Epithelial cell of esophagus (primary cell): ENCODE data around the gene ARID3A.
A peak's percentile ranks its signal among the peaks of the same experiment; 100 is the strongest.

ENCODE experiments used
- DNase-seq: peaks from one replicate; pipeline ENCODE4 v3.0.0; 2010; ENCODE audit warnings: low read depth
- H3K4me3 ChIP-seq: 2 replicates; pipeline ENCODE4 v1.5.1; 2011; ENCODE audit warnings: mild to moderate bottlenecking, low read length, control low read depth
- CTCF ChIP-seq: IDR thresholded peaks from 2 replicates; pipeline ENCODE4 v1.5.1; 2011; ENCODE audit warnings: low read depth, mild to moderate bottlenecking, low read length, control low read depth, inconsistent platforms; ENCODE audit not compliant: insufficient read depth; ENCODE audit errors: missing control alignments

ARID3A gene

DNA sequence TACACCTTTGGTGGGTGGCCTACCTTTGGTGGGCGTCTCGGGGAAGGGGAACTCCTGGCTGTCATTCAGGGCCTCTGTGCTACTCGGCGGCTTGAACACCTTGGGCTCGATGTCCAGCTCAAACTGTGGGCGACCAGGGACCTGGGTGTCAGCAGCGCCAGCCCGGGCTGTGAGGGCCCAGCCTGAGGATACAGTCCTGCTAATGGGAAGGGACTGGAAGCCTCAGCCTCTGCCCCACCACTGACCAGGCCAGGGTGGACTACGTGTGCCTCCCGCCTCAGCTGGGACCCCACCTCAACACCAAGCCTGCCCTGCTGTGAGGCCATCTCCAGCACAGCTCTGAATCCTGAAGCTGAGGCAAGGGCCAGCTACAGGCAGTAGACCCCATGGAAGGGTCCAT, 87.4 kb downstream of the ARID3A start:
- TF ChIP-seq CTCF = no peak
- no peak for DNase-seq
- H3K4me3 ChIP-seq = no peak overlapping the region

GRCh38 chr19:1014161-1015060, 88.6 kb downstream of the ARID3A start:
- TF ChIP-seq CTCF = no peak
- no peak overlapping the region for H3K4me3 ChIP-seq
- DNase-seq = no peak

GRCh38 chr19:1015061-1015781, 89.4 kb downstream of the ARID3A start:
- no peak for TF ChIP-seq CTCF
- H3K4me3 ChIP-seq = no peak overlapping the region
- no peak for DNase-seq

DNA sequence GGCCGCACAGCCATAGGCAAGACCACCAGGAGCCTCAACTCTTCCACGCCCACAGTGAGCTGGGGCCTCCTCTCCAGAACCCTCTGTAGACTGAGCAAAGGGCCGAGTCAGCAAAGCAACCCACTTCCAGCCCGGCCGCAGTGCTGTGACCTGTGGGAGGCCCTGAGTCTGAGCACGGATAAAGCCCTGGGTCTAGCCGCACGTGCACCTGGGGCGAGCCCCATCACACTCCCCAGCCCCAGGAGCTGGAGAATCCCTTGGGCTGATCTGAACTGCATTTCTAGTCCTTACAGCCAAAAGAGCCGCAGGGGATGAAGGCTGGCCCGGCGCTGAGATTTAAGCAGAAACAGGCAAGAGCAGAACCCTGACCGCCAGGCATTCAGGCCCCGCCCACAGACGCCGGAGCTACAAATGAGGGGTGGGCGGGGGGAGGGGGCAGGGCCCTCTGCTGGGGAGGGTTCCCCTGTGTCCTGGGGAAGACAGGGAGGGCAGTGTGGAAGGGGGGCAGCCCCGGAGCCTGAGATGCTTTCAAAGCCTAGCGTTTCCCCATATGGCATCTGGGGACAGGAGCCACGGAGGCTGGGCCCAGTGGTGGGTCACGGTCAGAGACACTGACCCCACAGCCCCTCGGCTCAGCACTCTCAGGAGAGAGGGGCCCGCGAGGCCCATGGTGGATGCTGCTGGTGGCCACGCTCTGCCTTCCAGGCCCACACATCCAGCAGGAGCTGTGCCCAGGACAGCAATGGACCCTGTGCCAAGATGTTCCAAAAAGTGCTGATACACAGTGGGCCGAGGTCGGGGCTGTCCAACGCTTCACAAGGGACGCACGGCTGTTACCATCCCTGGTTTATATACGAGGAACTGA, 90.2 kb downstream of the ARID3A start:
- DNase-seq = no peak
- no peak overlapping the region for H3K4me3 ChIP-seq
- no peak for TF ChIP-seq CTCF

GRCh38 chr19:1016647-1017114, 90.8 kb downstream of the ARID3A start:
- peak; percentile 75 for DNase-seq
- H3K4me3 ChIP-seq = peak overlapping the region; percentile 33
- no peak for TF ChIP-seq CTCF

DNA sequence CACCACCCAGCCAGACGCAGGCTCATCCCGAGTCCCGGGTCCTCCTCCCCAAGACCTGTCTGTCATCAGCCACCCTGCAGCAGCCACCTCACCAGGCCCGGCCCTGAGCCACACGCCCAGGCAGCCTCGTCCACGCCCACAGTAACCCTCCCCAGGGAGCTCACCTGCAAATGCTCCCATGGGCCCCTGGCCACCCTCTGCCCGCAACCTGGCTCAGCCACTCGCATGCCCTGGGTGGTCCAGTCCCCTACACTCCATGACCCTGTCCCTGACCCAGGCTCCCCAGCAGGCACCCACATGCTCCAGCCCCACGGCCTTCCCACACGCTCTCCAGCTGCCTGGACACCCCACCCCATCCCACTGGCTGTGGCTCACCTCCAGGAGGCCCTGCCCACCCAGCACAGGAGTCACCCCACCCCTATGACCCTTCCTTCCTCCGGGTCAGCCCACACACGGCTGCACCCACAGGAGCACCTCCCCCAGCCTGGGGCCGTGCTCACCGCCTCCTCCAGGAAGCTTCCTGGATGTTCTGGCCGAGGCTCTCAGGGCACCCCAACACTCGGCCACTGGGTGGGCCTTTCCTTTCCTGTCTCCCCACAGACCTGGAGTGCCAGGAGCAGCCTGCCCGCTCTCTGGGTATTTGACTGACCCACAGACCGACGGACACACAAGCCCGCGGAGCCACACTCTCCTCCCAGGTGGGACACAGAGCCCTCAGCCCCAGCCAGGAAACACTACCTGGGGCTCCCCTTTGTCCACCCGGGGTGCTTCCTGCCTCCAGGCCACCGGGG, 91.5 kb downstream of the ARID3A start:
- TF ChIP-seq CTCF = no peak
- peak overlapping the region; percentile 33 for H3K4me3 ChIP-seq
- DNase-seq = peak; percentile 86
